HG03354 (cell line): ENCODE data around the gene COPG2.
"Not testable (repeated sequence)": the region's sequence is repeated elsewhere in the genome, so short reads cannot be mapped to it uniquely, and the experiment has no call there.

Experiments used
- ATAC-seq: cut with Tn5 transposase; IDR thresholded peaks from one replicate; pipeline ENCODE4 v1.9.1; 2021; ENCODE audit warnings: mild to moderate bottlenecking; ENCODE audit not compliant: unreplicated experiment, poor library complexity, severe bottlenecking

COPG2 gene

GRCh38 chr7:130668258-130669084, at the start of gene COPG2:
TSS of gene COPG2 (minus strand) at chr7:130668748. CDS start at chr7:130668668, 80 bp downstream.
- ATAC-seq: peak; percentile 96

DNA sequence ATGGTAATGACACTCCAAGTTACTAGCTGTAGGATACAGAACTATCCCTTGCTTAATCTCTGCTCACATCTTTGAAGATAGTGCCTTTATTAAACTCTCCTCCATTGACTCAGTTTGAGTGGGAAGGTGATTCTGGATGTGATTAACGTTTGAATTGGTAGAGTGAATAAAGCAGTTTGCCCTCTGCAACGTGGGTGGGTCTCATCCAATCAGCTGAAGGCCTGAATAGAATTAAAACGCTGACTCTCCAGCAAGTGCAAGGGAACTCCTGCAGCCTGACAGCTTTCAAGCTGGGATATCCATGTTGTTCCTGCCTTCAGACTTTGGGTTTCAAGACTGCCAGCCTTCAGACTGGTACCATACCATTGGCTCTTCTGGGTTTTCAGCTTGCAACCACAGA, 43.9 kb upstream of the COPG2 start:
- no peak for ATAC-seq

DNA sequence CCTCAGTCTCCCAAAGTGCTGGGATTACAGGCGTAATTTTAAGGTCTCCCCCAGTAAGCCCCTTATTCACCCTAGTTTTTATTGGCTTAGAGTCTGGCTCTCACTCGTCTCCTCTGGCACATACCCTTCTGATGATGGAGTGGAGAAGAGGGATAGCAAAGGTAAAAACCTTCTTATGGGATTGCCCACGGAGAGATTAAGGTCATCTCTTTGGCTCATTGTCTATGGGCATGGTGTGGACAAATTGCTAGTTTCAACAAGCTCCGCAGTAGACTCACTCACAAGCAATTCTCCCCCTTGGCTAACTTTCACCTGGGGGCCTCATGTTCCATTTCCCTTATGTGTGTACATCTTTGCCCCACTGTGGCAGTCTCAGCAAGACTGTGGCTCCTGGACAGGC, 40.2 kb upstream of the COPG2 start:
- ATAC-seq: no peak

GRCh38 chr7:130708001-130708400, 39.5 kb upstream of the COPG2 start:
- no peak for ATAC-seq

GRCh38 chr7:130703851-130704250, 35.3 kb upstream of the COPG2 start:
- ATAC-seq: no peak

- ATAC-seq: no peak
These were observed 33.1 kb upstream of the COPG2 start for GRCh38 chr7:130701650-130702049.

- ATAC-seq: no peak
These were observed 32.2 kb upstream of the COPG2 start for GRCh38 chr7:130700760-130701159.

GRCh38 chr7:130699686-130700085, 31.1 kb upstream of the COPG2 start:
- ATAC-seq: no peak

DNA sequence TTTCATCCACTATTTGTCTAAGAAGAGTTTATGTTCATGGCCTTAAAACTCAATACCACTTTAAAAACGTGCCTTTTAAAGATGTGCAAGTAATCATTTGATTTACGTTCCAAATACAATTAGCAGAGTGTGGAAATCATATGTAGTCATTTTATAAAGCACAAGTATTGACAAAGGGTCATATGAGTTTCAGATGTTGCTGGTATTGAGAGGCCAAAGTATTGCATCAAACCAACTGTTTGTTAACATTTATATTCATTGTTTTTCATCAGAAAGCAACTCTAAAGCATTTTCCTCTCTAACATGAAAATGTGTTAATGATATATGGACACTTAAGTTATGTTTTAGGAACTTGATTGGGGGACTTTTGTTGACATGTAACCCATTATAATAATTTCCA, 29.3 kb upstream of the COPG2 start:
- ATAC-seq: no peak

- ATAC-seq: no peak
These were observed 27.3 kb upstream of the COPG2 start for GRCh38 chr7:130695840-130696239.

DNA sequence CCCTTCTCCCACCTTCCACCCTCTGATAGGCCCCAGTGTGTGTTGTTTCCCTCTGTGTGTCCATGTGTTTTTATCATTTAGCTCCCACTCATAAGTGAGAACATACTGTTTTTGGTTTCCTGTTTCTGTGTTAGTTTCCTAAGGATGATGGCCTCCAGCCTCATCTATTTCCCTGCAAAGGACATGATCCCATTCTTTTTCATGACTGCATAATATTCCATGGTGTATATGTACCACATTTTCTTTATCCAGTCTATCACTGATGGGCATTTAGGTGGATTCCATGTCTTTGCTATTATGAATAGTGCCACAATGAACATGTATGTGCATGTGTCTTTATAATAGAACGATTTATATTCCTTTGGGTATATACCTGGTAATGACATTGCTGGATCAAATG, 23.8 kb upstream of the COPG2 start:
- ATAC-seq: not testable (repeated sequence)

- ATAC-seq: no peak
These were observed 21.1 kb upstream of the COPG2 start for GRCh38 chr7:130689683-130690082.

DNA sequence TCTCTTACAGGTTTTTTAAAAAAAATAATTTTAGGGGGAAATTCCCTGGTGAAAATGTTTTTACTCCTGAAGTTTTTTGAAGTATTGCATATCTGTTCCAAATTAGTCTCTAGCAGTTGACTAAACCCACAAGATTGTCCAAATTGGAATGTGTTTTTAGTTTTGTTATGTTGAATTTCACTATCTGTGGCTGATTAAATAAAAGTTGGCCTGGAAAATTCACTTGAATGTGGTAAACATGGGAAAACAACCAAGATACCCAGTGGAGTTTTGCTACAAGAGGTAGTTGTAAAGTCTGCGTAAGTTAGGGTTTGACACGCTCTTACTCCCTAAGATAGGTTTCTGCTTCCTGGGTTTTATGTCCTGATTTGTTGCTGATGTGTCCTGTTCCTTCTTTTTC, 14.5 kb upstream of the COPG2 start:
- ATAC-seq: no peak

- ATAC-seq: no peak
These were observed 5.9 kb upstream of the COPG2 start for GRCh38 chr7:130674456-130674855.

DNA sequence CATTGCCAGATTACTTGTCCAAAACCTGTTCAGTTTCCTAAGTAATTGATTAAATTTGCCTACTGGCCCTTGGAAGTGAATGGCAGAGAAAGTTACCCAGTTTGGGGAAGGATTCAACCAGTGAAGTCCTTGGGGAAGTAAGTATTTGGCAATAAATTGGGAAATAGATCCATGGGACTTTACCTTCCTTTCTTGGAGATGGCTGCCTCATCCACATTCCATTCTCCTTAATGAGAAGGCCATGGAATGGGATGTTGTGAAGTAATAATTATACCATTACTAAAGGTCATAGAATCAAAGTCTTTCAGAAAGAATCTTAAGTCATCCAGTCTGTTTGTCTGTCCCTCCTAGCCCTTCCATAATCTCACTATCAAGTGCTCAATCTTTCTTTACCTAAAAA, 4.5 kb upstream of the COPG2 start:
- no peak for ATAC-seq

DNA sequence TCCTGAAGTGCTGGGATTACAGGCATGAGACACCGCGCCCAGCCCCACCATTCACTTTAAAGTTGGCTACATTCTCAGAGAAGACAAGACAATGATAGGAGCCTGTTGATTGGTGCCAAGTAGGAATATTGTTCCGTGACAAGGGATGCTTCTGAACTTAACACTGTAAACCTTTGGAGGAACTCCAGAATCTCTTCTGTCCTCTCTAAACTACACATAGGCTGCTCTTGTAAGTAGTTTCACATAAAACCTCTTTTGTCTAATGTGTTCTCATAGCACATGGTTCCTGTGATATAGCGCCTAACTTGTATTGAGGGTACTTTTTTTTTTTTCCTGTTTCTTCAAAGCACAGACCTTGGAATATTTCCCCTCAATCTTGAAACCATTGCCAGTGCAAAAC, 3.6 kb upstream of the COPG2 start:
- no peak for ATAC-seq

DNA sequence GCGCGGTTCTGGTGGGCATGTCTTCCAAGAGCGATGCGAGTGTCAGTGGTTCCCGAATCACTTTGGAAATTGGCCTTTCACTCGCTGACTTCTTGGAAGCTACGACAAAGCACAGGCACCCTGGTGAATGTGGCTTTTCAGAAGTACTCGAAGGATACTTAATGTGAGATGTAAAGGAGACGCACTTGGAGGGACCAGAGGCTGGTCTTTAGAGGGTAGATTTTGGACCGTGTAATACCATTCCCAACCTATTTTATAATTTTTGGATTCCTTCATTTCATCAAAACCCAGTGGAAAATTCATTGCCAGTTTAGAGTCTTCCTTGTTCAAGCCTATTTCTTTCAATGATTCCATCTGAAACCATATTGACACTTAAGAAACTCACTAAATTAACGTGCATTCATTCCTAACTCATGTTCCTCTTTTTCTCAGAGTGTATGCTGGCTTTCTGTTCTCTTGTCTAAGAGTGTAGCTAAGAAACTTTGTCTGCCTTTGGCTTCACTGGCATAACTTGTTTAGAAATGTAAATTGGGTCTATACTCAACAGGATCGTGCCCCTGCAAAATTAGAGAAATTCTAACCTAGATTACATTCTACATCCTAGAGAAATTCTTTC, 645 bp upstream of the COPG2 start:
- ATAC-seq: peak; percentile 13

GRCh38 chr7:130667593-130668257, 823 bp downstream of the COPG2 start:
- ATAC-seq: peak; percentile 0

DNA sequence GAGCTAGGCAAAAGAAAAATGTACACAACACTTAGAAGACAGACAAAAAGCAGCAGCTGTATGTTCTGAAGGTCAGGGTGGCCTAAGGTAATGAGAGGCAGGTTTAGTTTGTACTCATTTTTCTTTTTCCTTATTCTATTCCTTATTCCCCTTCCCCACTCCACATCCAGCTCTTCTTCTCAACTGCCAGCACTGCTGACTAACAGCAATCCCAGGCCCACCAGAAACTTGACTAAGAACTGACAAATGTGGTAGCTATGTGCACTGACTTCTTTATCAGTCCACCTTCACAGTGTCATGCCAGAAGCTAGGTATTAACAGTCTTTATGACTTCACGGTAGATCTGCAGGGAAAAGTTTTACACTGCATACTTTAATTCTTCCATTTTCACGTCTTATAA, 6.1 kb downstream of the COPG2 start:
- no peak for ATAC-seq

DNA sequence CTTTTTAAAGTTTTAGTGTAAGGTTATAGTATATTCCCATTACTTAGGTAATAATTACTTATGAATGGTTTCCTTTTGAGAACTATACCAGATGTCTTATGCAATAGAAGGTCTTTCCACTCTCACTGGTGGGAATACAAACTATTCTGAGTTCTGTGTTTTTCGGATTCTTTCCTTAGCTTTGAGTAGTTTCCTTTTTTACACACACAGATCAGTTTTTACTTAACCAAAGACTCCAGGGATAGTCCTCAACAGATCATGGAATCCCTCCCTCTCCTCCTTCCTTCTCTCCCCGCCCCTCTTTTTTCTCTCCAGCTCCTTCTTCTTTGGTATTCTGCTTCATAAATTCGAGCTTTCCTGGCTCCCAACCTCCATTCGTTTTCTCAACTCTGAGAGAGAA, 13.3 kb downstream of the COPG2 start:
- no peak for ATAC-seq

DNA sequence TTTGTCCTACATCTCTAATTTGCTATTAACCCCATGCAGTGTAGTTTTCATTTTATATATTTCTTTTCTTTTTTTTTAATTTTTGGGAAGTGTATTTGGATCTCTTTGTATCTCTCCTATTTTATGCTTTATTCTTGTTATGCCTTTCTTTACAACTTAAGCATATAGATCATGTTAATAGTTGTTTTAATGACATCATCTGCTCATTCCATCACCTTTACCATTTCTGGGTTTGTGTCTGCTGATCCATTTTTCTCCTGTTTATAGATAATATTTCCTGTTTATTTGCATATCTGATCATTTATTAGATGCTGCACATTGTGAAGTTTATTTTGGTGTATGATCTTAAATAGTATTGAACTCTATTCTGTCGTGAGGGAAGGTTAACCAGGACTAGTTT, 13.7 kb downstream of the COPG2 start:
- no peak for ATAC-seq
